Immature natural killer cell (primary cell): Measurements from ENCODE around the gene PARD3B. TPM values are rescaled to one million over a fixed set of nuclear protein-coding genes. Genes with fewer than 3 reads are reported as not detected.

Experiments used
- DNase-seq, 3 donors: peaks; one replicate each; pipeline ENCODE4 v3.0.0; 2022; ENCODE audit warnings: mixed read lengths in 1 of 3
- H3K27ac Mint-ChIP-seq, 6 donors: one replicate each; pipeline ENCODE4 v1.8.0; 2020; ENCODE audit warnings: mixed read lengths in 6 of 6, mild to moderate bottlenecking in 5 of 6, inconsistent platforms in 4 of 6, moderate library complexity in 3 of 6
- H3K27me3 Mint-ChIP-seq, 3 donors: one replicate each; pipeline ENCODE4 v1.8.0; 2020 to 2021; ENCODE audit warnings: low read depth in 3 of 3, mild to moderate bottlenecking in 3 of 3, mixed read lengths in 3 of 3, moderate library complexity in 3 of 3, inconsistent platforms in 1 of 3
- H3K36me3 Mint-ChIP-seq, 3 donors: one replicate each; pipeline ENCODE4 v1.8.0; 2020; ENCODE audit warnings: mixed read lengths in 3 of 3, inconsistent platforms in 2 of 3, mild to moderate bottlenecking in 2 of 3
- H3K4me1 Mint-ChIP-seq, 2 donors: one replicate each; pipeline ENCODE4 v1.8.0; 2020; ENCODE audit warnings: inconsistent platforms in 2 of 2, mild to moderate bottlenecking in 2 of 2, mixed read lengths in 2 of 2, moderate library complexity in 1 of 2
- H3K4me3 Mint-ChIP-seq, 5 donors: one replicate each; pipeline ENCODE4 v1.8.0; 2020; ENCODE audit warnings: mild to moderate bottlenecking in 5 of 5, mixed read lengths in 5 of 5, inconsistent platforms in 3 of 5, moderate library complexity in 3 of 5
- H3K9me3 Mint-ChIP-seq, 6 donors: one replicate each; pipeline ENCODE4 v1.8.0; 2020; ENCODE audit warnings: mild to moderate bottlenecking in 6 of 6, mixed read lengths in 6 of 6, inconsistent platforms in 4 of 6, moderate library complexity in 3 of 6
- polyA plus RNA-seq, 3 donors: library from polyadenylated mRNA; unstranded; fragments of 300-500 nt; fragmentation: Illumina TruSeq; gene quantifications; one replicate each; pipeline ENCODE4 v1.2.3, GENCODE V29; 2021

Gene PARD3B
- polyA plus RNA-seq, 3 donors from 2014 or later = not detected

- no peak overlapping the region for H3K4me3 Mint-ChIP-seq
- no peaks in the 10 kb centered on the region for H3K9me3 Mint-ChIP-seq
Measured at GRCh38 chr2:204984518-204984917, 439.2 kb downstream of the PARD3B start.

GRCh38 chr2:204986641-204987040 is 441.4 kb downstream of the PARD3B start:
- Mint-ChIP-seq H3K4me3 (no peak overlapping the region), H3K9me3 (no peaks in the 10 kb centered on the region), H3K27me3 (peaks cover 0 to 1% (median 0%) of the 10 kb centered on the region in 3 donors), H3K27ac (no peak overlapping the region), H3K36me3 (no peaks in the 10 kb centered on the region), H3K4me1 (peaks cover 11 to 15% of the 10 kb centered on the region in 2 donors)
- no peak for DNase-seq

More at GRCh38 chr2:204984518-204984917, 439.2 kb downstream of the PARD3B start:
- DNase-seq = no peak
- Mint-ChIP-seq H3K4me1 (peaks cover 13 to 18% of the 10 kb centered on the region in 2 donors), H3K27me3 (peaks cover 0 to 1% (median 0%) of the 10 kb centered on the region in 3 donors), H3K27ac (no peak overlapping the region), H3K36me3 (no peaks in the 10 kb centered on the region)

- no peak for DNase-seq
- Mint-ChIP-seq H3K9me3 (no peaks in the 10 kb centered on the region), H3K4me3 (no peak overlapping the region), H3K4me1 (no peaks in the 10 kb centered on the region), H3K27ac (peak overlapping the region in 1 of 6 donors; percentile 59), H3K27me3 (peaks cover 0 to 1% (median 0%) of the 10 kb centered on the region in 3 donors), H3K36me3 (no peaks in the 10 kb centered on the region)
Measured at GRCh38 chr2:204988836-204989235, 443.6 kb downstream of the PARD3B start.

GRCh38 chr2:204989877-204990276 is 444.6 kb downstream of the PARD3B start:
- peaks cover 0 to 1% (median 0%) of the 10 kb centered on the region in 3 donors for H3K27me3 Mint-ChIP-seq

GRCh38 chr2:205001300-205001966 is 456.2 kb downstream of the PARD3B start:
- peaks cover 0 to 4% (median 0%) of the 10 kb centered on the region in 3 donors for H3K36me3 Mint-ChIP-seq
- peaks cover 1 to 5% (median 4%) of the 10 kb centered on the region in 3 donors for H3K27me3 Mint-ChIP-seq
- no peak overlapping the region for H3K27ac Mint-ChIP-seq
- no peak for DNase-seq
- peaks cover 0 to 7% (median 2%) of the 10 kb centered on the region in 6 donors for H3K9me3 Mint-ChIP-seq
- H3K4me3 Mint-ChIP-seq = no peak overlapping the region
- peaks cover 4 to 7% of the 10 kb centered on the region in 2 donors for H3K4me1 Mint-ChIP-seq

More at GRCh38 chr2:204989877-204990276, 444.6 kb downstream of the PARD3B start:
- no peaks in the 10 kb centered on the region for H3K36me3 Mint-ChIP-seq
- no peaks in the 10 kb centered on the region for H3K4me1 Mint-ChIP-seq
- H3K27ac Mint-ChIP-seq = no peak overlapping the region
- no peaks in the 10 kb centered on the region for H3K9me3 Mint-ChIP-seq
- H3K4me3 Mint-ChIP-seq = no peak overlapping the region
- DNase-seq = no peak

GRCh38 chr2:205002390-205002789 is 457.1 kb downstream of the PARD3B start:
- Mint-ChIP-seq H3K36me3 (no peaks in the 10 kb centered on the region), H3K27me3 (peaks cover 1 to 7% (median 4%) of the 10 kb centered on the region in 3 donors), H3K4me1 (peaks cover 4 to 7% of the 10 kb centered on the region in 2 donors), H3K9me3 (peaks cover 0 to 2% (median under 1%) of the 10 kb centered on the region in 6 donors), H3K27ac (no peak overlapping the region), H3K4me3 (no peak overlapping the region)
- no peak for DNase-seq

GRCh38 chr2:205003288-205003687 is 458.0 kb downstream of the PARD3B start:
- H3K27ac Mint-ChIP-seq = no peak overlapping the region
- H3K9me3 Mint-ChIP-seq = peaks cover 0 to 2% (median 0%) of the 10 kb centered on the region in 6 donors
- H3K27me3 Mint-ChIP-seq = peaks cover 1 to 7% (median 4%) of the 10 kb centered on the region in 3 donors
- H3K4me1 Mint-ChIP-seq = peaks cover 4 to 7% of the 10 kb centered on the region in 2 donors
- no peaks in the 10 kb centered on the region for H3K36me3 Mint-ChIP-seq
- no peak for DNase-seq
- H3K4me3 Mint-ChIP-seq = no peak overlapping the region

GRCh38 chr2:205010196-205010595 is 464.9 kb downstream of the PARD3B start:
- Mint-ChIP-seq H3K36me3 (no peaks in the 10 kb centered on the region), H3K4me3 (no peak overlapping the region), H3K27me3 (peaks cover 1 to 7% (median 4%) of the 10 kb centered on the region in 3 donors), H3K27ac (no peak overlapping the region), H3K9me3 (peaks cover 0 to 2% (median 0%) of the 10 kb centered on the region in 6 donors), H3K4me1 (no peaks in the 10 kb centered on the region)
- no peak for DNase-seq

- no peak overlapping the region for H3K27ac Mint-ChIP-seq
- DNase-seq = no peak
- no peaks in the 10 kb centered on the region for H3K4me1 Mint-ChIP-seq
- peaks cover 1 to 7% (median 4%) of the 10 kb centered on the region in 3 donors for H3K27me3 Mint-ChIP-seq
- H3K36me3 Mint-ChIP-seq = no peaks in the 10 kb centered on the region
- H3K4me3 Mint-ChIP-seq = no peak overlapping the region
- peaks cover 0 to 2% (median 0%) of the 10 kb centered on the region in 6 donors for H3K9me3 Mint-ChIP-seq
Measured at GRCh38 chr2:205011031-205011430, 465.8 kb downstream of the PARD3B start.

- Mint-ChIP-seq H3K27ac (no peak overlapping the region), H3K4me3 (no peak overlapping the region), H3K9me3 (no peaks in the 10 kb centered on the region), H3K4me1 (no peaks in the 10 kb centered on the region), H3K27me3 (peaks cover 0 to 2% (median 1%) of the 10 kb centered on the region in 3 donors), H3K36me3 (no peaks in the 10 kb centered on the region)
- no peak for DNase-seq
Measured at GRCh38 chr2:205012961-205013360, 467.7 kb downstream of the PARD3B start.

- Mint-ChIP-seq H3K9me3 (no peaks in the 10 kb centered on the region), H3K36me3 (no peaks in the 10 kb centered on the region), H3K4me1 (no peaks in the 10 kb centered on the region), H3K27ac (no peak overlapping the region), H3K4me3 (no peak overlapping the region), H3K27me3 (peaks cover 0 to 2% (median 1%) of the 10 kb centered on the region in 3 donors)
- no peak for DNase-seq
Measured at GRCh38 chr2:205013586-205013985, 468.3 kb downstream of the PARD3B start.

GRCh38 chr2:205014201-205014600 is 468.9 kb downstream of the PARD3B start:
- H3K4me3 Mint-ChIP-seq = no peak overlapping the region
- H3K27me3 Mint-ChIP-seq = peaks cover 0 to 2% (median 1%) of the 10 kb centered on the region in 3 donors
- no peaks in the 10 kb centered on the region for H3K4me1 Mint-ChIP-seq
- no peaks in the 10 kb centered on the region for H3K9me3 Mint-ChIP-seq
- H3K27ac Mint-ChIP-seq = no peak overlapping the region
- no peaks in the 10 kb centered on the region for H3K36me3 Mint-ChIP-seq
- no peak for DNase-seq

- H3K4me3 Mint-ChIP-seq = no peak overlapping the region
- DNase-seq = no peak
- H3K36me3 Mint-ChIP-seq = no peaks in the 10 kb centered on the region
- H3K27me3 Mint-ChIP-seq = peaks cover 0 to 2% (median 0%) of the 10 kb centered on the region in 3 donors
- H3K4me1 Mint-ChIP-seq = no peaks in the 10 kb centered on the region
- no peak overlapping the region for H3K27ac Mint-ChIP-seq
- H3K9me3 Mint-ChIP-seq = no peaks in the 10 kb centered on the region
Measured at GRCh38 chr2:205017381-205017780, 472.1 kb downstream of the PARD3B start.

GRCh38 chr2:205017912-205018311 is 472.6 kb downstream of the PARD3B start:
- Mint-ChIP-seq H3K36me3 (no peaks in the 10 kb centered on the region), H3K4me3 (no peak overlapping the region), H3K27ac (peak overlapping the region in 1 of 6 donors; percentile 29), H3K9me3 (peaks cover 0 to under 1% (median 0%) of the 10 kb centered on the region in 6 donors), H3K4me1 (no peaks in the 10 kb centered on the region), H3K27me3 (peaks cover 0 to 1% (median 0%) of the 10 kb centered on the region in 3 donors)
- no peak for DNase-seq
